ENCODE data around the gene CDR2. TPM values are rescaled to one million over a fixed set of nuclear protein-coding genes. Genes with fewer than 3 reads are reported as not detected.

Gene CDR2
- total RNA-seq, 4 donors from 2014 or later: 12.1 to 55.7 (median 21.7) TPM

DNA sequence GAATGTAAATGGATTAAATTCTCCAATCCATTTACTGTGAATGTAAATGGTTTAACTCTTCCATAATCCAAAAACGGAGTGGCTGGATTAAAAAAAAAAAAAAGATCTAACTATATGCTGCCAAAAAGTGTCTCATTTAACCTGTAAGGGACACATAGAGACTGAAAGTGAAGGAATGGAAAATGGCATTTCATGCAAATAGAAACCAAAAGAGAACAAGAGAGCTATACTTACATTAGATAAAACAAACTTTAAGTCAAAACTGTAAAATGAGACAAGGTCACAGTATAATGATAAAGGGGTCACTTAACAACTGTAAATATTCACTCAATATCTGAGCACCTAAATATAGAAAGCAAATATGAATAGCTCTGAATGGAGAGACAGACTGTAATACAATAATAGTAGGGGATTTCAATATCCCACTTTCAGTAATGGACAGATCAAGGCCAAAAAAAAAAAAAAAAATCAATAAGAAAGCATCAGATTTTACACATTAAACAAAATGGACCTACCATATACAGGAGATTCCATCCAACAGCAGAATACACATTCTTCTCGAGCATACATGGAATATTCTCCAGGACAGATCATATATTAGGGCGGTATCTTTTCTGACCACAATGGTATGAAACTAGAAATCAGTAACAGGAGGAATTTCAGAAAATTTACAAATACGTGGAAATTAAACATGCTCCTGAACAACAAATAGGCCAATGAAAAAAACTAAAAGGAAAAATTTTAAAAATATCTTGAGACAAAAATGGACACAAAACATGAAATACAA is 36.4 kb downstream of the CDR2 start:
- Histone ChIP-seq H3K27me3 (no peaks in the 10 kb centered on the region), H3K9me3 (no peaks in the 10 kb centered on the region), H3K36me3 (no peaks in the 10 kb centered on the region), H3K4me3 (no peak overlapping the region), H3K4me1 (no peaks in the 10 kb centered on the region), H3K27ac (no peak overlapping the region)
- intact Hi-C loops (cut with DNase I; ENCODE audit: low total_unique reads): no loop called here
- no peak for DNase-seq
- no peak for TF ChIP-seq POLR2A (IDR thresholded peaks at IDR 0.05)
- TF ChIP-seq, protein P1, sequence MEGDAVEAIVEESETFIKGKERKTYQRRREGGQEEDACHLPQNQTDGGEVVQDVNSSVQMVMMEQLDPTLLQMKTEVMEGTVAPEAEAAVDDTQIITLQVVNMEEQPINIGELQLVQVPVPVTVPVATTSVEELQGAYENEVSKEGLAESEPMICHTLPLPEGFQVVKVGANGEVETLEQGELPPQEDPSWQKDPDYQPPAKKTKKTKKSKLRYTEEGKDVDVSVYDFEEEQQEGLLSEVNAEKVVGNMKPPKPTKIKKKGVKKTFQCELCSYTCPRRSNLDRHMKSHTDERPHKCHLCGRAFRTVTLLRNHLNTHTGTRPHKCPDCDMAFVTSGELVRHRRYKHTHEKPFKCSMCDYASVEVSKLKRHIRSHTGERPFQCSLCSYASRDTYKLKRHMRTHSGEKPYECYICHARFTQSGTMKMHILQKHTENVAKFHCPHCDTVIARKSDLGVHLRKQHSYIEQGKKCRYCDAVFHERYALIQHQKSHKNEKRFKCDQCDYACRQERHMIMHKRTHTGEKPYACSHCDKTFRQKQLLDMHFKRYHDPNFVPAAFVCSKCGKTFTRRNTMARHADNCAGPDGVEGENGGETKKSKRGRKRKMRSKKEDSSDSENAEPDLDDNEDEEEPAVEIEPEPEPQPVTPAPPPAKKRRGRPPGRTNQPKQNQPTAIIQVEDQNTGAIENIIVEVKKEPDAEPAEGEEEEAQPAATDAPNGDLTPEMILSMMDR (IDR thresholded peaks at IDR 0.05): no peak

DNA sequence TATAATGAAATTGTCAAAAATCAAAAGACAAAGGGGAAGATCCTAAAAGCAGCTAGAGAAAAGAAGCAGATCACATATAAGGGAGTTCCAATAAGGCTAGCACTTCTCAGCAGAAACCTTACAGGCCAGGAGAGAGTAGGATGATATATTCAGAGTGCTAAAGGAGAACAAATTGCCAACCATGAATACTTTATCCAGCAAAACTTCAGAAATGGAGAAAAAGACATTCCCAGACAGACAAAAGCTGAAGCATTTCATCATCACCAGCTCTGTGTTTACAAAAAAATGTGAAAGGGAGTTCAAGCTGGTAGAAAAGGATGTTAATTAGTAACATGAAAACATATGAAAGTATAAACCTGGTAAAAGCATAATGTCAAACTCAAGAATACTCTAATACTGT is 37.4 kb downstream of the CDR2 start:
- no peak for DNase-seq
- Histone ChIP-seq H3K9me3 (no peaks in the 10 kb centered on the region), H3K36me3 (no peaks in the 10 kb centered on the region), H3K27me3 (no peaks in the 10 kb centered on the region), H3K4me3 (no peak overlapping the region), H3K27ac (no peak overlapping the region), H3K4me1 (no peaks in the 10 kb centered on the region)
- TF ChIP-seq POLR2A (IDR thresholded peaks at IDR 0.05): no peak
- TF ChIP-seq, protein P1 (IDR thresholded peaks at IDR 0.05): no peak
- intact Hi-C loops (cut with DNase I; ENCODE audit: low total_unique reads): no loop called here

DNA sequence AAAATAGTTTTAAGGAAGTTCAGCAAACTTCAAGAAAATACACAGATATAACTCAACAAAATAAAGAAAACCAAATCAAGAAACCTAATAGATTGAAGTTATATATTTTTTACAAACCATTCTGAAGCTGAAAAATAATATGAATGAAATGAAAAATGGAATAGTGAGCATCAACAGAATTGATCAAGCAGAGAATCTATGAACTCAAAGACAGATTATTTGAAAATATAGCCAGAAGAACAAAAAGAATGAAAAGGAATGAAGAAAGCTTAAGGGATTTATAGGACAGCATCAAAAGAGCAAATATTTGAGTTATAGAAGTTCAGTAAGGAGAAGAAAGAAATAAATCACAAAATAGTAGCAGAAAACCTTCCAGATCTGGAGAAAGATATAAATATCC is 37.8 kb downstream of the CDR2 start:
- intact Hi-C loops (cut with DNase I; ENCODE audit: low total_unique reads): no loop called here
- Histone ChIP-seq H3K4me3 (no peak overlapping the region), H3K27me3 (no peaks in the 10 kb centered on the region), H3K27ac (no peak overlapping the region), H3K4me1 (no peaks in the 10 kb centered on the region), H3K9me3 (no peaks in the 10 kb centered on the region), H3K36me3 (no peaks in the 10 kb centered on the region)
- no peak for DNase-seq
- no peak for TF ChIP-seq POLR2A (IDR thresholded peaks at IDR 0.05)
- TF ChIP-seq, protein P1 (IDR thresholded peaks at IDR 0.05): no peak

DNA sequence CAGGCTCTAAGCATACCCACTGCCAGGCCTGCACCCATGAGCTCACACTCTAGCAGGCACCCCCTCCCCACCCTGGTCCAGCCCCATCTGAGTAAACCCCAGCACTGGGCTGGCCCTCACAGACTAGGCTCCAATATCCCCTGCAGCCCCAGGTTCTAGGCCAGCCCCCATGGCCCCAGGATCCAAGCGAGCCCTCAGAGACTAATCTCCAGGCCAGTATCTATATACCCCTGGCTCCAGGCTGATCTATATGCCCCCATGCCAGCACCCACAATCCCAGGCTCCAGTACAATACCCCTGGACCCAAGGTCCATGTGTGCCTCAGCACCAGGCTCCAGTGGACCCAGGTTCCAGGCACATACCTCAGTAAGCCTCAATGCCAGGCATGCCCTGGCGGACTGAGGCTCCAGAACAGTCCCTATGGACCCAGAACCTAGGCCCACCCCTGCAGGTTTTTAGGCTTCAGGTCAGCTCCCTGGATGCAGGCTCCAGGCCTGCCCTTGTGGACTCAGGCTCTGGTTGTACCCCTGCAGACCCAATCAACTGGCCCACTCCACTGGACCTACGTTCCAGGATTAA is 38.7 kb downstream of the CDR2 start:
- H3K4me3 ChIP-seq: no peak overlapping the region
- no peaks in the 10 kb centered on the region for H3K4me1 ChIP-seq
- TF ChIP-seq, protein P1 (IDR thresholded peaks at IDR 0.05): no peak
- no peak for TF ChIP-seq POLR2A (IDR thresholded peaks at IDR 0.05)
- intact Hi-C loops (cut with DNase I; ENCODE audit: low total_unique reads): no loop called here
- H3K27ac ChIP-seq: no peak overlapping the region
- H3K36me3 ChIP-seq: no peaks in the 10 kb centered on the region
- no peaks in the 10 kb centered on the region for H3K27me3 ChIP-seq
- no peak for DNase-seq
- H3K9me3 ChIP-seq: no peaks in the 10 kb centered on the region

DNA sequence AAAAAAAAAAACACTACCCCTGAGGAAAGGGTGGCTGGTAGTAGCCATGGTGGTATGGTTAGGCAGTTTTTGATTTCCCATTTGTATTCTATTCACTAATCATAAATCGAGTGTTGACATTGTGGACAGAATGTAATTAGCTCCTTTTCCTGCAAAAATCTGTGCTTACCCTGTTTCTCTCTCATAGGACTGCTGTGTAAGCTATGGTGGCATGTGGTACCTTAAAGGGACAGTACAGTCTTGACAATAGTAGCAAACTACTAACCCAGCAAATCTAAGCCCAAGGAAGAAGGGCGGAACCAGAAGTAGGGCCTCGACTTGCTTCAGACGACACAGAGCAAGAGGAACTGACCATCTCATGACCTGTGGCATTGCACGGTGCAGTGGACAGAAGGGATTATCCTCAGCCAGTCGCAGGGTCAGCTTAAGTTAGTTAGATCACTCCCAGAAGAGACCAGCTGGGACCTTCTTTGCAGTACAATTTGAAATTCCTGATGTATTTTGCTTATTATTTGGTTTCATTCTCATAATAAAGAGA is 40.9 kb downstream of the CDR2 start:
- no peak for DNase-seq
- no peaks in the 10 kb centered on the region for H3K4me1 ChIP-seq
- H3K4me3 ChIP-seq: no peak overlapping the region
- H3K27me3 ChIP-seq: no peaks in the 10 kb centered on the region
- no peak overlapping the region for H3K27ac ChIP-seq
- H3K9me3 ChIP-seq: no peaks in the 10 kb centered on the region
- no peaks in the 10 kb centered on the region for H3K36me3 ChIP-seq
- intact Hi-C loops (cut with DNase I; ENCODE audit: low total_unique reads): no loop called here
- TF ChIP-seq, protein P1 (IDR thresholded peaks at IDR 0.05): no peak
- TF ChIP-seq POLR2A (IDR thresholded peaks at IDR 0.05): no peak

All from uterus (tissue), 4 donors.